ENCODE results near the gene ANKHD1.
"Not testable (repeated sequence)": the region's sequence is repeated elsewhere in the genome, so short reads cannot be mapped to it uniquely, and the experiment has no call there.

The ANKHD1 gene

DNA sequence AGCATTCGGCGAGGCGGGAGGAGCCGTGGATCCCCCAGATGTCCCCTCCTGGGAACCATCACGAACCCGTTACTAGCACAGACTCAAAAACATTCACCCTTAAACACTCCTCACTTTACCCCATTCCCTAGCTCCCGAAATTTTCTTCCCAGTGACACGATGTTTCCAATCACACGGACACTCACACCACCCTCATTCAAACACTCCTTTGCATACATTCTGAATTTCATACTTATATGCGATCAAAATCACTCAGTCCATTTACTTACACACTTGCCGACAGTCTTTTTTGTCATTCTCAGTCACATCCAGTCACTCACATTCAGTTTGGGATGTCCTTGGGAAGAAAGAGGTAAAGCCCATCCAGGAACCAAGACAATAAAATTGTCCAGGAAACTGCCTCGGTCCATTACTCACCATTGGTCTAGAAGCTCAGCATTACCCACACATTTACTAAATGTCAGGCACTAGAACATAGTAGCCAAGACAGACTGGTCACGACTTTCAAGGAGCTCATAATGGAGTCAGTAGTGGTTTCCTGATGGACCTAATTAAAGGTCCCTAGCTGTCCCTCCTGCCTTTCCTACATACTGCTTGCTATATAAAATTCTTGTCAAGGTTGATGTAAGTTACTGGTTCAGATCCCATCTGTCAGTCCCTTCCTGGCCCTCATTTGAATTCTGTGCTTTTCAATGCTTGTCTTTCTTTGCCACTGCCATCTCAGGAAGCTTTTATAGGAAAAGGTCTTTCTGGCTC, 163.6 kb downstream of the ANKHD1 start:
- no peak for DNase-seq (ENCODE audit: low spot score)

DNA sequence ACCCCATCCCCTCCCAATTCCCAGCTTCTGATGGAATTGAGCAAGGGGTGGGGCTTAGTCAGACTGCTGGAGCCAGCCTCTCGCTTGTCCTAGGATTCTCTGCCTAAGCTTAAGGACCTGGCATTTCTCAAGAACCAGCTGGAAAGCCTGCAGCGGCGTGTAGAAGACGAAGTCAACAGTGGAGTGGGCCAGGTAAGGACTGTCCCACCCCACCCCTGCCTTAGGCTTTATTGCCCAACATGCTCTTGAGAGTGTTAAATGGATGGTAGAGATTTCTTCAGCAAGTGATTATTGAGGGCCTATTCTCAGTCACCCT, 164.1 kb downstream of the ANKHD1 start:
- no peak for DNase-seq (ENCODE audit: low spot score)

DNA sequence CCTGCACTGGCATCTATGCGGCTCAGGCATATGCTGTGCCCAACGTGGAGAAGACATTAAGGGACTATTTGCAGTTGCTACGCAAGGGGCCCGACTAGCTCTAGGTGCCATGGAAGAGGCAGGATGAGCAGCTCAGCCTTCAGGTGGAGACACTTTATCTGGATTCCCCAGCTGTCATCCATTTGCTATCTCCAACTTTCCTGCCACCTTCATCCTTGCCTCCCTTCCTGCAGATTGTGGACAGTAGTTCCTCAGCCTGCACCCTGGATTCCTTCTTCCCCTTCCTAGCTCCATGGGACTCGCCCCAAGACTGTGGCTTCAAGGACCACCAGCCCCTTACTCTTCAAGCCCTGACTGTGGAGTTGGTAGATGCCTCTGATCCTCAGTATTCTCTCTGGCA, 165.0 kb downstream of the ANKHD1 start:
- no peak for DNase-seq (ENCODE audit: low spot score)

DNA sequence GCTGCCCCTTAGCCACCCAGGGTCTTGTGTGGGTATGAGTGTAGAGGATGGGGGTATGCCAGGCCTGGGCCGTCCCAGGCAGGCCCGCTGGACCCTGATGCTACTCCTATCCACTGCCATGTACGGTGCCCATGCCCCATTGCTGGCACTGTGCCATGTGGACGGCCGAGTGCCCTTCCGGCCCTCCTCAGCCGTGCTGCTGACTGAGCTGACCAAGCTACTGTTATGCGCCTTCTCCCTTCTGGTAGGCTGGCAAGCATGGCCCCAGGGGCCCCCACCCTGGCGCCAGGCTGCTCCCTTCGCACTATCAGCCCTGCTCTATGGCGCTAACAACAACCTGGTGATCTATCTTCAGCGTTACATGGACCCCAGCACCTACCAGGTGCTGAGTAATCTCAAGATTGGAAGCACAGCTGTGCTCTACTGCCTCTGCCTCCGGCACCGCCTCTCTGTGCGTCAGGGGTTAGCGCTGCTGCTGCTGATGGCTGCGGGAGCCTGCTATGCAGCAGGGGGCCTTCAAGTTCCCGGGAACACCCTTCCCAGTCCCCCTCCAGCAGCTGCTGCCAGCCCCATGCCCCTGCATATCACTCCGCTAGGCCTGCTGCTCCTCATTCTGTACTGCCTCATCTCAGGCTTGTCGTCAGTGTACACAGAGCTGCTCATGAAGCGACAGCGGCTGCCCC, 165.6 kb downstream of the ANKHD1 start:
- DNase-seq (ENCODE audit: low spot score), result no peak

DNA sequence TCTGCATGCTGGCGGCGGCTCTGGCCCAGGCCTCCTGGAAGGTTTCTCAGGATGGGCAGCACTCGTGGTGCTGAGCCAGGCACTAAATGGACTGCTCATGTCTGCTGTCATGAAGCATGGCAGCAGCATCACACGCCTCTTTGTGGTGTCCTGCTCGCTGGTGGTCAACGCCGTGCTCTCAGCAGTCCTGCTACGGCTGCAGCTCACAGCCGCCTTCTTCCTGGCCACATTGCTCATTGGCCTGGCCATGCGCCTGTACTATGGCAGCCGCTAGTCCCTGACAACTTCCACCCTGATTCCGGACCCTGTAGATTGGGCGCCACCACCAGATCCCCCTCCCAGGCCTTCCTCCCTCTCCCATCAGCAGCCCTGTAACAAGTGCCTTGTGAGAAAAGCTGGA, 166.2 kb downstream of the ANKHD1 start:
- no peak for DNase-seq (ENCODE audit: low spot score)

DNA sequence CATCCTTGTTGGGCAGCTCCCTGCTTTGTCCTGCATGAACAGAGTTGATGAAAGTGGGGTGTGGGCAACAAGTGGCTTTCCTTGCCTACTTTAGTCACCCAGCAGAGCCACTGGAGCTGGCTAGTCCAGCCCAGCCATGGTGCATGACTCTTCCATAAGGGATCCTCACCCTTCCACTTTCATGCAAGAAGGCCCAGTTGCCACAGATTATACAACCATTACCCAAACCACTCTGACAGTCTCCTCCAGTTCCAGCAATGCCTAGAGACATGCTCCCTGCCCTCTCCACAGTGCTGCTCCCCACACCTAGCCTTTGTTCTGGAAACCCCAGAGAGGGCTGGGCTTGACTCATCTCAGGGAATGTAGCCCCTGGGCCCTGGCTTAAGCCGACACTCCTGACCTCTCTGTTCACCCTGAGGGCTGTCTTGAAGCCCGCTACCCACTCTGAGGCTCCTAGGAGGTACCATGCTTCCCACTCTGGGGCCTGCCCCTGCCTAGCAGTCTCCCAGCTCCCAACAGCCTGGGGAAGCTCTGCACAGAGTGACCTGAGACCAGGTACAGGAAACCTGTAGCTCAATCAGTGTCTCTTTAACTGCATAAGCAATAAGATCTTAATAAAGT, 166.9 kb downstream of the ANKHD1 start:
- DNase-seq (ENCODE audit: low spot score), result no peak

DNA sequence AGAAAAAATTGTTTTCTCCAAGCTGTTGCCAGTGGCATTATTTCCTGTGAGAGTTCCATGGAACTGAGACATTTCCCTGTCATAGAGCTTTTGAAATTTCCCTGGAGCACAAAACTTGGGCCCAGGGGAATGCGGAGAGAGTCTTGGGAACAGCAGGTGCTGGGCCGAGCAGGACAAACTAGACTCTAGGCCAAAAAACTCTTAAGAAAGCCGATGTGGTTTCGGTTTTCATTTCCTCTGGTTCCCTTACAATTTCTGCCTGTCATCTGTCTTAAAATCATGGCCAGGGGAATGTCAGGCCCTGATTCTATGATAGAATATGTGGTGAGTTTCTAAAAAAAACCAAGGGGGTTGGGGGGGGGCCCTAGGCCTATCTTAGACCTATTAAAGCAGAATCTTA, 167.6 kb downstream of the ANKHD1 start:
- no peak for DNase-seq (ENCODE audit: low spot score)

DNA sequence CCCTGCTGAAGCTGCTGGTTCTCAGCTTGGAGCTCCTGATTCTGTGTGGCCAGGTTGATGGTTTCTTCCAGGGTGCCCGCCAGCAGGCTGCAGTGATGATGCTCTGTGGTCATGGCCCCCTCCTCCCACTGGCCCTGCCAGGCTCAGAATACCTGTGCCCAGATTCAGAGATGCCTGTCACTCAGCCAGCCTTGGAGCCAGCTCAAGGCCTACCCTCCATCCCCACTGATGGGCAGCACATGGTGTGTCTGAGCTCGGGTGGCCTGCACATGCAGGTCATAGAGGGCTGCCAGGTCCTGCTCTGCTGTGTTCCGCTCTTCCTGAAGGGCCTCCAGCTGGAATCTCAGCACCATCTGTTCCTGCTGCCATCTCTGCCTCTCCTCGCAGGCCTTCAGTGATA, 168.4 kb downstream of the ANKHD1 start:
- DNase-seq (ENCODE audit: low spot score), result no peak

DNA sequence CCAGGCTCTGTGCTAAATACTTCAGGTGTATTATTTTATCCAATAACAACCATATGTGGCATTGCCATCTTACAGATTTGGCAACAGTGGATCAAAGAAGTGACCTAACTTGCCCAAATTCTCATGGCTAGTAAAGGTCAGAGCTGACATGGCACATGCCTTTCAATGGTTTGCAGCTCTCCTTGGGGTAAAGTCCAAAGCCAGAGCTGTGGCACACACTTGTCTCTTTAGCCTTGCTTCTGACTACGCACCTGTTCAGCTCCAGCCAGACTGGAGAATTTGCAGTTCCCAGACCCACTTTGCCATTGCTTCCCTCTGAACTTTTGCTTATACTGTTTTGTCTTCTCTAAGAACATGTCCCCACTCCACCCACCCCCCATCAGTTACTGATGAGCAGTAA, 168.9 kb downstream of the ANKHD1 start:
- no peak for DNase-seq (ENCODE audit: low spot score)

DNA sequence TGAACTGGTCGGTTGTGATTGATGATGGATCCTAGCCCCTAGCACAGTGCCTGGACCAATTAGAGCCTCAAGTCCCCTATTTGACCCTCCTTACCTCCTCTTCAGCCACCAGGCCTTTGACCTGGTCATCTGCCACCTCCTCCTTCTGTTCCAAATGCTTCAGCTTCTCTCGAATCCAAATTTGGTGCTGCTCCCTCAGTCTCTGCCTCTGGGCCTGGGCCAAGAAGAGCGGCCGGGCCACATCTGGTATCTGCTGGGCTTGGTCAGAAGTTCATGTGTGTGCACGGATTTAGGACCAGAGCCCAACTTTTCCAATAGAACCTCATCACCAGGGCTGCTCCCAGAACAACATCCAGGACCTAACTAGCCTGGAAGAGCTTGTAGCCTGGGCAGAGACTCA, 169.5 kb downstream of the ANKHD1 start:
- DNase-seq (ENCODE audit: low spot score), result no peak

DNA sequence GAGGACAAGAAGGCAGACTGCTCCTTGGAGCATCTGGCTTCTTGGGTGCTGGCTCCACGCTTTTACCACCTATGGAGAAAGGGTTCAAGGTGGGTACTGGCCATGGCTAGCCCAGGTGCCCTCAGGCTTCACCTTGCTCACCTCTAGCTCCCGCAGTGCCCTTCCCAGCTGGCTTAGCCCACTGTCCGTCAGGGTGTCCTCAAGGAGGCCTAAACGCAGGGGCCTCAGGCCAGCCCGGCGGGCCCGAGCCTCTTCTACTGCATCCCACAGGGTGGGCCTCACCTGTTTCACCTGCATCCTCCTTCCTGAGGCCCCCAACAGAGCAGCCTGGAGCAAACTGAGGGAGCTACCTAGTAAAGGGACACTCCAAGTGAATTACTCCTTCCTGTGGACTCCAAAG, 172.1 kb downstream of the ANKHD1 start:
- DNase-seq (ENCODE audit: low spot score), result no peak

DNA sequence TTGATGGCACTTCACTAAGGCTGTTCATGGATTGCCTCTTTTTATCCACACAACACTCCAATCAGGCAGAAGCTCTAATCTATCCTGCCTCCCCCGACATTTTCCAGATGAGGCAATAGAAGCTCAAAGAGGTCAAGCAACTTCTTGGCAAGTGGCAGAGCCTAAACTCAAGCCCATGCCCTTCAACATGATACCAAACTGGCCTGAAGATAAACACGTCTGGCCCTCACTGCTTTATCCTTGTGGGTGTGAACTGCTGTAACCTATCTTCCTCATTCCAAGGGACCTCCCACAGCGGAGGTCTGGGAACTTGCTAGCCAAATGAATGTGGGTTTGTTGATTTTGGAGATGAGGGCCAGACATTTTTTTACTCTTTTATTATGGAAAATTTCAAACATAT, 172.5 kb downstream of the ANKHD1 start:
- DNase-seq (ENCODE audit: low spot score), result peak; percentile 60

DNA sequence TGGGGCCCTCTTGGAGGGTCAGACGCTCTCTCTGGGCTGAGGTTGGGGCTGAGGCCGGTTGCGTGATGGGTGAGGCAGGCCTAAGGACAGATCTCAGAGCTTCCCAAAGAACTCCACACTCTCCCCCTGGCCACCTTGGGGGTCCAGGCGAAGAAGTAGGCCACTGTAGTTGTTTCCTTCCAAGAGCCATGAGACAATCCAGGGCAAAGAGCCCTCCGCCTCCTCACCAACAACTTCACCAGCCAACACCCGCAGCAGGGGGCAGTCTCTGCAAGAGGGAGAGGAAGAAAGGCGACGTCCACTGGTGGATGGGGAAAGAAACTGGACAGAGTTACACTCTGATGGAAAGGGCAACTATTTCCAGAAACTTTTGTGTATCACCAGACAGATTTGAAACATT, 173.7 kb downstream of the ANKHD1 start:
- no peak for DNase-seq (ENCODE audit: low spot score)

DNA sequence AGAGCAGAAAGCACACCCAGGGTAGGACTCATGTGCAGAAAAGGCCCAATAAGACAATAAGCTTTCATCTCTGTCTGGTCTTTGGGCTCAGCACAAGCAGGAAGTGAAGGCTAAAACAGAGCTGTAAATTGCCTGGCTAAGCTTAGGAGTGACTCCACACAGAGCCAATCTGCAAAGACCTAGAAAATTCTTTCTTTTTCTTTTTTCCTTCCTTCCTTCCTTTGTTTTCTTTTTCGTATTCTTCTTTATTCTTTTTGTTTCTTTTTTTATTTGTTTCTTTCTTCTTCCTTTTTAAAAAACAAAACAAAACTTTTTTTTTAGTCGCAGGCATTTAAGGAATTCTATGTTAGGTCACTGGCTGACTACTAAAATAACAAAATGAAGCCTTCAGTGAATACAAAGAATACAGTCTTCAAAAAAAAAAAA, 175.2 kb downstream of the ANKHD1 start:
- DNase-seq (ENCODE audit: low spot score), result no peak

DNA sequence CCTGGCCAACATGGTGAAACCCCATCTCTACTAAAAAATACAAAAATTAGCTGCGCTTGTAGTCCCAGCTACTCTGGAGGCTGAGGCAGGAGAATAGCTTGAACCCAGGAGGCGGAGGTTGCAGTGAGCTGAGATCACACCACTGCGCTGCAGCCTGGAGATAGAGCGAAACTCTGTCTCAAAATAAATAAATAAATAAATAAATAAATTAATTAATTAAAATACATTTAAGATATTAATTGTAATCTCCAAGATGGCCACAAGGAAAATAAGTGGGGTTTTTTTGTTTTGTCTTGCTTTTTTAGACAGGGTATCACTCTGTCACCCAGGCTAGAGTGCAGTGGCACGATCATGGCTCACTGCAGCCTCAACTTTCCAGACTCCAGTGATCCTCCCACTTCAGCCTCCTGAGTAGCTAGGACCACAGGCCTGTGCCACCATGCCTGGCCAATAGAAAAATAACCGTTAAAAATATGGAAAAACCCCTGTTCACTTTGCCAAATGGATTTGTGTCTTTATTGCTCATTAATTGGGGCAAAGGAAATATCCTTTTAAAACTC, 177.6 kb downstream of the ANKHD1 start:
- DNase-seq (ENCODE audit: low spot score), result not testable (repeated sequence)

DNA sequence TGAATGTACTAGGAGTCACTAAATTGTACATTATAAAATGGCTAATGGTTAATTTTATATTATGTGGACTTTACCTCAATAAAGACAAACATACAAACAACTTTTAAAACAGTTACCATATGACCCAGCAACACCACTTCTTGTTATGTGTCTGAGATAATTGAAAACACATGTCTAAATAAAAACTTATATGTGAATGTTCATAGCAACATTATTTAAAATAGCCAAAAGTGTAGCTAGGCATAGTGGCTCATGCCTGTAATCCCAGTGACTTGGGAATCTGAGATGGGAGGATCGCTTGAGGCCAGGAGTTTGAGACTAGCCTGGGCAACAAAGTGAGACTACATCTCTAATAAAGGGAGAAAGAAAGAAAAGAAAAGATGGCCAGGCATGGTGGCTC, 185.9 kb downstream of the ANKHD1 start:
- no peak for DNase-seq (ENCODE audit: low spot score)

DNA sequence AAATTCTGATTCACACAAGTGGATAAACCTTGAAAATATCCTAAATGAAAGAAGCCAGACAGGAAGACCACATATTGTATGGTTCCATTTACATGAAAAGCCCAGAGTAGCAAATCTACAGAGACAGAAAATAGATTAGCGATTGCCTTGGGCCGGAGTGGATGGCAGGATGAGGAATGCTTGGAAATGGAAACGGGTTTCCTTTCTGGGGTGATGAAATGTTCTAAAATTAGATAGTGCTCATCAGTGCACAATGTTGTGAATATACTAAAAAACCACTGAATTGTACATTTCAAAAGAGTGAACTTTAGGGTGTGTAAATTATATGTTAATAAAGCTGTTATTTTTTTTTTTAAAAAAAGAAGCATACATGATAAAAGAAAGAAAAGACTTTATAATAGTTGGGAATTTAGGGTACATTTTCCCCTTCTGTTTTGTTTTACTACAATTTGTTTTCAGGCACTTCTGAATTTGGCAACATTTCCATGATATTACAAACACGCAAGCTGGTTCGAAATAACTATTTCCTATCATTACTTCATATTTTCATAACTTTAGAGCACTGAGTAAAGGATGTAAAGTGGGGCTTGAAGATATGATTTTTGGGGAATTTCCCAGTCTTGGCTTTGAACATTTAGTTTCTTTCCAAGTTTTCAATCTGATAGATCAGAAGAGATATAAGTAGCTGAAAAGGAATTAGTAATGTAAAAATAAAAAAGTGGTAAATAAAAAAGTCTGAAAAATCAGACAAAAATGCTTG, 186.9 kb downstream of the ANKHD1 start:
- DNase-seq (ENCODE audit: low spot score), result no peak

Data from LoVo (cell line).